GM23248 (cell line): ENCODE results near the gene MEAK7. TPM values are rescaled to one million over a fixed set of nuclear protein-coding genes. Genes with fewer than 3 reads are reported as not detected.

ENCODE experiments used
- DNase-seq: peaks from one replicate; pipeline ENCODE4 v3.0.0-alpha.2; 2015
- H2AFZ ChIP-seq: fragments of 200-600 bp; sonication (generic); 2 replicates; pipeline ENCODE4 v1.6.1; 2016; ENCODE audit warnings: antibody characterized with exemption
- H3F3A ChIP-seq: fragments of 200-600 bp; sonication (generic); 2 replicates; pipeline ENCODE4 v1.6.1; 2016; ENCODE audit warnings: mild to moderate bottlenecking, antibody characterized with exemption, mixed run types; ENCODE audit not compliant: insufficient read depth
- H3K27ac ChIP-seq: fragments of 200-600 bp; sonication (generic); 2 replicates; pipeline ENCODE4 v1.5.1; 2016; ENCODE audit warnings: mild to moderate bottlenecking
- H3K27me3 ChIP-seq: fragments of 200-600 bp; sonication (generic); replicated peaks from 2 replicates; pipeline ENCODE4 v1.6.1; 2016; ENCODE audit warnings: mild to moderate bottlenecking; ENCODE audit not compliant: insufficient read depth
- H3K36me3 ChIP-seq: fragments of 200-600 bp; sonication (generic); 2 replicates; pipeline ENCODE4 v1.6.1; 2016; ENCODE audit warnings: low read depth, mild to moderate bottlenecking
- H3K4me1 ChIP-seq: fragments of 200-600 bp; sonication (generic); 2 replicates; pipeline ENCODE4 v1.6.1; 2016; ENCODE audit warnings: mild to moderate bottlenecking; ENCODE audit not compliant: insufficient read depth
- H3K4me2 ChIP-seq: fragments of 200-600 bp; sonication (generic); one replicate; pipeline ENCODE4 v1.6.1; 2016; ENCODE audit warnings: mild to moderate bottlenecking; ENCODE audit not compliant: unreplicated experiment
- H3K4me3 ChIP-seq: fragments of 200-600 bp; sonication (generic); 2 replicates; pipeline ENCODE4 v1.5.1; 2016; ENCODE audit warnings: mild to moderate bottlenecking
- H3K79me2 ChIP-seq: fragments of 200-600 bp; sonication (generic); 2 replicates; pipeline ENCODE4 v1.6.1; 2016; ENCODE audit warnings: mild to moderate bottlenecking; ENCODE audit not compliant: insufficient read depth
- H3K9ac ChIP-seq: fragments of 200-600 bp; sonication (generic); 2 replicates; pipeline ENCODE4 v1.6.1; 2016; ENCODE audit warnings: mild to moderate bottlenecking
- H3K9me2 ChIP-seq: fragments of 200-600 bp; sonication (generic); 2 replicates; pipeline ENCODE4 v1.6.1; 2016; ENCODE audit warnings: mixed run types, mild to moderate bottlenecking, moderate library complexity; ENCODE audit not compliant: insufficient read depth
- H3K9me3 ChIP-seq: fragments of 200-600 bp; sonication (generic); one replicate; pipeline ENCODE4 v1.6.1; 2017; ENCODE audit warnings: low read depth
- H4K20me1 ChIP-seq: fragments of 200-600 bp; sonication (generic); 2 replicates; pipeline ENCODE4 v1.6.0; 2016; ENCODE audit not compliant: insufficient read depth
- EZH2 ChIP-seq: fragments of 200-600 bp; sonication (generic); IDR thresholded peaks from 2 replicates; pipeline ENCODE4 v1.6.1; 2018; ENCODE audit warnings: antibody characterized with exemption, mild to moderate bottlenecking; ENCODE audit not compliant: insufficient read depth, poor library complexity, severe bottlenecking
- EZH2phosphoT487 ChIP-seq: fragments of 200-600 bp; sonication (generic); IDR thresholded peaks from 2 replicates; pipeline ENCODE4 v1.6.1; 2018; ENCODE audit warnings: antibody characterized with exemption, moderate library complexity, mild to moderate bottlenecking, low read depth; ENCODE audit not compliant: insufficient read depth
- WGBS, 2 experiments: methylation state at CpG; one replicate each; pipeline ENCODE4 v1.1.6; 2015 to 2017; ENCODE audit warnings: low lambda C conversion rate in 2 of 2, low coverage in 1 of 2; ENCODE audit errors: missing lambda C conversion rate in 2 of 2; 5-methylcytosine and 5-hydroxymethylcytosine counted together
- in situ Hi-C: fragments of 300-500 bp; cut with MboI; formaldehyde crosslinking; loops from 2 replicates; pipeline ENCODE4 v1.15.0; 2020
- polyA plus RNA-seq: library from polyadenylated mRNA; unstranded; fragments of >200 nt; fragmentation: Nextera tagmentation; extraction: Ambion mirVana; gene quantifications from 2 replicates; pipeline ENCODE4 v1.2.1, GENCODE V29; 2016
- total RNA-seq: library from RNA; depleted of rRNA; stranded (reverse); fragments of >200 nt; shearing (Covaris generic); gene quantifications from 2 replicates; pipeline ENCODE4 v1.2.3, GENCODE V29; 2014; rRNA removed

MEAK7 gene
- 45.6 and 57.5 TPM in 2 replicates for total RNA-seq
- 62.0 and 62.7 TPM in 2 replicates for polyA plus RNA-seq

GRCh38 chr16:84504420-84505248 is at the start of gene MEAK7:
MEAK7 (minus strand) TSS chr16:84504659; CDS start chr16:84498086, 6,573 bp downstream.
- no peaks in the 10 kb centered on the region for H3K27me3 ChIP-seq
- no peaks in the 10 kb centered on the region for H3K9me2 ChIP-seq
- peak within 1 kb of the TSS; percentile 73 for H2AFZ ChIP-seq
- peaks cover 9% of the 10 kb centered on the region; the same call in 1 of the 2 replicates for H3K36me3 ChIP-seq
- H4K20me1 ChIP-seq, result no peaks in the 10 kb centered on the region
- H3K27ac ChIP-seq, result peak within 1 kb of the TSS; percentile 92
- no peak for TF ChIP-seq EZH2
- no peak for TF ChIP-seq EZH2phosphoT487
- peak within 1 kb of the TSS; percentile 96 for H3K9ac ChIP-seq
- H3K4me3 ChIP-seq, result peak within 1 kb of the TSS; percentile 89
- peaks cover 10% of the 10 kb centered on the region for H3F3A ChIP-seq
- H3K4me1 ChIP-seq, result peaks cover 43% of the 10 kb centered on the region
- WGBS, 2 experiments, result 1 to 3% methylated on average over 27 to 43 of the region's 45 CpGs
- peaks cover 46% of the 10 kb centered on the region for H3K79me2 ChIP-seq
- H3K9me3 ChIP-seq, result no peaks in the 10 kb centered on the region
- peak within 1 kb of the TSS; percentile 89 for H3K4me2 ChIP-seq
- DNase-seq, result peak; percentile 100
- in situ Hi-C loops, result no loop called here

GRCh38 chr16:84553873-84554399 is 49.5 kb upstream of the MEAK7 start:
- H3K9me3 ChIP-seq, result no peaks in the 10 kb centered on the region
- no peak overlapping the region for H3K4me2 ChIP-seq
- no peaks in the 10 kb centered on the region for H3F3A ChIP-seq
- no peak overlapping the region for H3K4me3 ChIP-seq
- in situ Hi-C loops, result no loop called here
- no peaks in the 10 kb centered on the region for H3K36me3 ChIP-seq
- H3K27ac ChIP-seq, result no peak overlapping the region
- H2AFZ ChIP-seq, result no peak overlapping the region
- WGBS, 2 experiments, result 84 to 92% methylated on average over 11 of the region's 11 CpGs
- no peaks in the 10 kb centered on the region for H4K20me1 ChIP-seq
- no peaks in the 10 kb centered on the region for H3K4me1 ChIP-seq
- H3K9ac ChIP-seq, result no peak overlapping the region
- no peaks in the 10 kb centered on the region for H3K27me3 ChIP-seq
- H3K9me2 ChIP-seq, result no peaks in the 10 kb centered on the region
- H3K79me2 ChIP-seq, result no peaks in the 10 kb centered on the region
- no peak for DNase-seq
- no peak for TF ChIP-seq EZH2phosphoT487
- no peak for TF ChIP-seq EZH2

- no peaks in the 10 kb centered on the region for H3K4me1 ChIP-seq
- in situ Hi-C loops, result no loop called here
- no peak overlapping the region for H3K27ac ChIP-seq
- TF ChIP-seq EZH2 (no peak), EZH2phosphoT487 (no peak)
- no peaks in the 10 kb centered on the region for H4K20me1 ChIP-seq
- H3K4me3 ChIP-seq, result no peak overlapping the region
- no peak for DNase-seq
- no peak overlapping the region for H3K9ac ChIP-seq
- H3F3A ChIP-seq, result no peaks in the 10 kb centered on the region
- H3K27me3 ChIP-seq, result no peaks in the 10 kb centered on the region
- no peaks in the 10 kb centered on the region for H3K79me2 ChIP-seq
- H3K36me3 ChIP-seq, result no peaks in the 10 kb centered on the region
- no peaks in the 10 kb centered on the region for H3K9me3 ChIP-seq
- WGBS, 2 experiments, result 92 to 96% methylated on average over 4 of the region's 4 CpGs
- H3K4me2 ChIP-seq, result no peak overlapping the region
- no peak overlapping the region for H2AFZ ChIP-seq
- no peaks in the 10 kb centered on the region for H3K9me2 ChIP-seq
These were observed 47.7 kb upstream of the MEAK7 start for GRCh38 chr16:84552135-84552534.

GRCh38 chr16:84550096-84550495 is 45.6 kb upstream of the MEAK7 start:
- in situ Hi-C loops, result no loop called here
- no peak overlapping the region for H3K27ac ChIP-seq
- DNase-seq, result peak; percentile 13
- WGBS, 2 experiments, result 60 to 62% methylated on average over 4 of the region's 4 CpGs
- no peaks in the 10 kb centered on the region for H3K9me3 ChIP-seq
- no peaks in the 10 kb centered on the region for H4K20me1 ChIP-seq
- no peaks in the 10 kb centered on the region for H3F3A ChIP-seq
- H3K27me3 ChIP-seq, result no peaks in the 10 kb centered on the region
- no peak overlapping the region for H2AFZ ChIP-seq
- H3K9me2 ChIP-seq, result no peaks in the 10 kb centered on the region
- no peaks in the 10 kb centered on the region for H3K4me1 ChIP-seq
- no peaks in the 10 kb centered on the region for H3K79me2 ChIP-seq
- no peaks in the 10 kb centered on the region for H3K36me3 ChIP-seq
- H3K9ac ChIP-seq, result no peak overlapping the region
- H3K4me2 ChIP-seq, result no peak overlapping the region
- TF ChIP-seq EZH2, result no peak
- no peak for TF ChIP-seq EZH2phosphoT487
- H3K4me3 ChIP-seq, result no peak overlapping the region
